ENCODE measurements around the gene ASPG.

DNA sequence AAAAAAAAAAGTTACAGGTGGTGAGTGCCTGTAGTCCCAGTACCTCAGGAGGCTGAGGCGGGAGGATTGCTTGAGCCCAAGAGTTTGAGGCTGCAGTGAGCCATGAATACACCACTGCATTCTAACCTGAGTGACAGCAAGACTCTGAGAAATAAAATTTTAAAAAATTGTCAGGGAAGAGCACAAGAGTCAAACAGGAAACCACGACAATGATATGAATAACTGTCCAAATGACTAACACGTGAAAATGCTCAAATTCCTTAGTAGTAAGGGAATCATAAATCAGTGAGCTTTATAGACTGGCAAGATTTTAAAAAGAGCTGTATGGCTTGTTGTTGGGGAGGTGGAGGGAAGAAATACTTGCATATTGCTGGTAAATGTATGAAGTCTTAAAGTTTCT, 12.9 kb upstream of the ASPG start:
- TF ChIP-seq, protein P1, sequence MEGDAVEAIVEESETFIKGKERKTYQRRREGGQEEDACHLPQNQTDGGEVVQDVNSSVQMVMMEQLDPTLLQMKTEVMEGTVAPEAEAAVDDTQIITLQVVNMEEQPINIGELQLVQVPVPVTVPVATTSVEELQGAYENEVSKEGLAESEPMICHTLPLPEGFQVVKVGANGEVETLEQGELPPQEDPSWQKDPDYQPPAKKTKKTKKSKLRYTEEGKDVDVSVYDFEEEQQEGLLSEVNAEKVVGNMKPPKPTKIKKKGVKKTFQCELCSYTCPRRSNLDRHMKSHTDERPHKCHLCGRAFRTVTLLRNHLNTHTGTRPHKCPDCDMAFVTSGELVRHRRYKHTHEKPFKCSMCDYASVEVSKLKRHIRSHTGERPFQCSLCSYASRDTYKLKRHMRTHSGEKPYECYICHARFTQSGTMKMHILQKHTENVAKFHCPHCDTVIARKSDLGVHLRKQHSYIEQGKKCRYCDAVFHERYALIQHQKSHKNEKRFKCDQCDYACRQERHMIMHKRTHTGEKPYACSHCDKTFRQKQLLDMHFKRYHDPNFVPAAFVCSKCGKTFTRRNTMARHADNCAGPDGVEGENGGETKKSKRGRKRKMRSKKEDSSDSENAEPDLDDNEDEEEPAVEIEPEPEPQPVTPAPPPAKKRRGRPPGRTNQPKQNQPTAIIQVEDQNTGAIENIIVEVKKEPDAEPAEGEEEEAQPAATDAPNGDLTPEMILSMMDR (IDR thresholded peaks at IDR 0.05) = no peak
- TF ChIP-seq EZH2 (IDR thresholded peaks at IDR 0.05) = no peak
- no peak for TF ChIP-seq EZH2phosphoT487 (IDR thresholded peaks at IDR 0.05)

All from neural progenitor cell (in vitro differentiated cells).